Activated T-helper 2 cell treated with anti-CD3 and anti-CD28 coated beads, Interferon-gamma antibody, Interleukin-2, Interleukin-4, amounts not matched to agents 10 μg/mL and 5 μg/mL and 100 μg/mL, durations not matched to agents 14 hours and 24 hours and 36 hours (primary cell): ENCODE measurements around the gene GRK5. TPM values are rescaled to one million over a fixed set of nuclear protein-coding genes. Genes with fewer than 3 reads are reported as not detected.
"Not testable (repeated sequence)": the region's sequence is repeated elsewhere in the genome, so short reads cannot be mapped to it uniquely, and the experiment has no call there.

Source experiments
- DNase-seq: peaks from one replicate; pipeline ENCODE4 v3.0.0; 2021; ENCODE audit warnings: low spot score
- H3K27ac Mint-ChIP-seq: one replicate; pipeline ENCODE4 v1.8.0; 2021; ENCODE audit warnings: mixed read lengths
- H3K27me3 Mint-ChIP-seq: one replicate; pipeline ENCODE4 v1.8.0; 2021; ENCODE audit warnings: low read depth, mixed read lengths
- H3K36me3 Mint-ChIP-seq: one replicate; pipeline ENCODE4 v1.8.0; 2021; ENCODE audit warnings: low read depth, mixed read lengths
- H3K4me1 Mint-ChIP-seq: one replicate; pipeline ENCODE4 v1.8.0; 2021; ENCODE audit warnings: low read depth, mixed read lengths
- H3K4me3 Mint-ChIP-seq: one replicate; pipeline ENCODE4 v1.8.0; 2021; ENCODE audit warnings: low read depth, mild to moderate bottlenecking, moderate library complexity, mixed read lengths
- H3K9me3 Mint-ChIP-seq: one replicate; pipeline ENCODE4 v1.8.0; 2021; ENCODE audit warnings: mixed read lengths
- intact Hi-C: fragments of 100-400 bp; cut with micrococcal nuclease; formaldehyde crosslinking; loops from one replicate; pipeline ENCODE4 v1.15.1; 2023
- total RNA-seq: library from RNA; stranded (reverse); gene quantifications from 2 replicates; pipeline ENCODE4 v1.2.3, GENCODE V29; 2022

Gene GRK5
- total RNA-seq, 1 donor from 2014 or later = 24.4 TPM

GRCh38 chr10:119178372-119179119 is 28.8 kb upstream of the GRK5 start, which contains the start of gene PRDX3:
PRDX3 (minus strand) TSS chr10:119178812; CDS start chr10:119178790, 22 bp downstream.
- H3K4me3 Mint-ChIP-seq = peak within 1 kb of the TSS; percentile 97
- peaks cover 36% of the 10 kb centered on the region for H3K36me3 Mint-ChIP-seq
- H3K27me3 Mint-ChIP-seq = no peaks in the 10 kb centered on the region
- peak within 1 kb of the TSS; percentile 99 for H3K27ac Mint-ChIP-seq
- intact Hi-C loops = loop anchor here (1.0 to 5.0 kb wide), 5 partner anchors 13 to 474 kb away; partner anchors contain the start of genes BAG3, EIF3A and SFXN4
- peak; percentile 89 for DNase-seq
- no peaks in the 10 kb centered on the region for H3K9me3 Mint-ChIP-seq
- peaks cover 27% of the 10 kb centered on the region for H3K4me1 Mint-ChIP-seq

GRCh38 chr10:119180850-119181400 is 26.4 kb upstream of the GRK5 start:
- H3K36me3 Mint-ChIP-seq = peaks cover 25% of the 10 kb centered on the region
- H3K9me3 Mint-ChIP-seq, H3K27ac Mint-ChIP-seq, H3K27me3 Mint-ChIP-seq, H3K4me3 Mint-ChIP-seq, intact Hi-C loops, DNase-seq: not testable (repeated sequence)
- peaks cover 24% of the 10 kb centered on the region for H3K4me1 Mint-ChIP-seq

GRCh38 chr10:119183664-119184412 is 23.5 kb upstream of the GRK5 start:
- Mint-ChIP-seq H3K27me3 (no peaks in the 10 kb centered on the region), H3K9me3 (peaks cover 3% of the 10 kb centered on the region), H3K36me3 (peaks cover 4% of the 10 kb centered on the region), H3K4me3 (no peak overlapping the region), H3K4me1 (peaks cover 10% of the 10 kb centered on the region), H3K27ac (peak overlapping the region; percentile 77)
- DNase-seq = no peak
- intact Hi-C loops = no loop called here

GRCh38 chr10:119189811-119190282 is 17.5 kb upstream of the GRK5 start:
- H3K4me1 Mint-ChIP-seq = peaks cover 20% of the 10 kb centered on the region
- no peaks in the 10 kb centered on the region for H3K36me3 Mint-ChIP-seq
- peak; percentile 26 for DNase-seq
- intact Hi-C loops = no loop called here
- H3K9me3 Mint-ChIP-seq = no peaks in the 10 kb centered on the region
- H3K4me3 Mint-ChIP-seq = no peak overlapping the region
- H3K27ac Mint-ChIP-seq = no peak overlapping the region
- no peaks in the 10 kb centered on the region for H3K27me3 Mint-ChIP-seq

GRCh38 chr10:119190353-119190752 is 17.0 kb upstream of the GRK5 start:
- H3K4me1 Mint-ChIP-seq = peaks cover 24% of the 10 kb centered on the region
- H3K27ac Mint-ChIP-seq = peak overlapping the region; percentile 30
- H3K4me3 Mint-ChIP-seq = peak overlapping the region; percentile 19
- H3K27me3 Mint-ChIP-seq = no peaks in the 10 kb centered on the region
- intact Hi-C loops = no loop called here
- H3K9me3 Mint-ChIP-seq = no peaks in the 10 kb centered on the region
- DNase-seq = no peak
- no peaks in the 10 kb centered on the region for H3K36me3 Mint-ChIP-seq

- no peaks in the 10 kb centered on the region for H3K9me3 Mint-ChIP-seq
- no peak overlapping the region for H3K27ac Mint-ChIP-seq
- no peak for DNase-seq
- H3K36me3 Mint-ChIP-seq = no peaks in the 10 kb centered on the region
- intact Hi-C loops = no loop called here
- H3K4me1 Mint-ChIP-seq = peaks cover 27% of the 10 kb centered on the region
- no peaks in the 10 kb centered on the region for H3K27me3 Mint-ChIP-seq
- H3K4me3 Mint-ChIP-seq = no peak overlapping the region
Measured at GRCh38 chr10:119190954-119191785, 16.2 kb upstream of the GRK5 start.

GRCh38 chr10:119191881-119192280 is 15.5 kb upstream of the GRK5 start:
- intact Hi-C loops = no loop called here
- DNase-seq = no peak
- no peak overlapping the region for H3K27ac Mint-ChIP-seq
- H3K36me3 Mint-ChIP-seq = no peaks in the 10 kb centered on the region
- H3K4me3 Mint-ChIP-seq = no peak overlapping the region
- no peaks in the 10 kb centered on the region for H3K9me3 Mint-ChIP-seq
- no peaks in the 10 kb centered on the region for H3K27me3 Mint-ChIP-seq
- peaks cover 27% of the 10 kb centered on the region for H3K4me1 Mint-ChIP-seq

GRCh38 chr10:119197921-119198320 is 9.4 kb upstream of the GRK5 start:
- no peaks in the 10 kb centered on the region for H3K36me3 Mint-ChIP-seq
- intact Hi-C loops = loop anchor here (1.0 to 2.0 kb wide), 2 partner anchors 20 to 247 kb away; partner anchors contain the start of gene PRDX3
- H3K4me1 Mint-ChIP-seq = peaks cover 31% of the 10 kb centered on the region
- H3K27ac Mint-ChIP-seq = peak overlapping the region; percentile 26
- no peak for DNase-seq
- H3K27me3 Mint-ChIP-seq = no peaks in the 10 kb centered on the region
- H3K4me3 Mint-ChIP-seq = no peak overlapping the region
- H3K9me3 Mint-ChIP-seq = no peaks in the 10 kb centered on the region

- Mint-ChIP-seq H3K4me1 (peaks cover 31% of the 10 kb centered on the region), H3K27me3 (no peaks in the 10 kb centered on the region), H3K36me3 (no peaks in the 10 kb centered on the region), H3K27ac (peak overlapping the region; percentile 26), H3K9me3 (no peaks in the 10 kb centered on the region), H3K4me3 (no peak overlapping the region)
- DNase-seq = no peak
- intact Hi-C loops = loop anchor here (1.0 to 2.0 kb wide), 2 partner anchors 20 to 246 kb away; partner anchors contain the start of gene PRDX3
Measured at GRCh38 chr10:119198438-119198837, 8.9 kb upstream of the GRK5 start.

GRCh38 chr10:119199231-119199992 is 8.0 kb upstream of the GRK5 start:
- peaks cover 31% of the 10 kb centered on the region for H3K4me1 Mint-ChIP-seq
- no peak overlapping the region for H3K4me3 Mint-ChIP-seq
- H3K36me3 Mint-ChIP-seq = no peaks in the 10 kb centered on the region
- DNase-seq = peak; percentile 39
- no peaks in the 10 kb centered on the region for H3K27me3 Mint-ChIP-seq
- intact Hi-C loops = loop anchor here (1.0 to 2.0 kb wide), 2 partner anchors 218 to 245 kb away; no protein-coding TSS in a partner anchor
- no peaks in the 10 kb centered on the region for H3K9me3 Mint-ChIP-seq
- no peak overlapping the region for H3K27ac Mint-ChIP-seq

GRCh38 chr10:119201233-119201632 is 6.1 kb upstream of the GRK5 start:
- peaks cover 28% of the 10 kb centered on the region for H3K4me1 Mint-ChIP-seq
- no peaks in the 10 kb centered on the region for H3K9me3 Mint-ChIP-seq
- H3K36me3 Mint-ChIP-seq = no peaks in the 10 kb centered on the region
- no peak overlapping the region for H3K4me3 Mint-ChIP-seq
- no peaks in the 10 kb centered on the region for H3K27me3 Mint-ChIP-seq
- H3K27ac Mint-ChIP-seq = no peak overlapping the region
- DNase-seq = no peak
- intact Hi-C loops = no loop called here
